ENCODE measurements around the gene JARID2. TPM values are rescaled to one million over a fixed set of nuclear protein-coding genes. Genes with fewer than 3 reads are reported as not detected.

JARID2 gene
- total and polyA plus RNA-seq, 3 experiments from 2014 or later = 12.0 to 25.5 (median 25.0) TPM

GRCh38 chr6:15331629-15332251 is 85.9 kb downstream of the JARID2 start:
- no peak overlapping the region for H3K27ac ChIP-seq (ENCODE audit: low read depth, low read length)
- no peaks in the 10 kb centered on the region for H3K9me3 ChIP-seq (ENCODE audit: low read length)
- CTCF ChIA-PET = no interaction called here
- no peaks in the 10 kb centered on the region for H3K36me3 ChIP-seq (ENCODE audit: insufficient read depth, low read length)
- H3K27me3 ChIP-seq (ENCODE audit: insufficient read depth, low read length, poor library complexity, severe bottlenecking) = no peaks in the 10 kb centered on the region
- Mint-ChIP-seq H3K4me1 (peaks cover 78 to 95% (median 94%) of the 10 kb centered on the region in 3 donors), H3K36me3 (peaks cover 0 to 1% (median 0%) of the 10 kb centered on the region in 3 donors), H3K4me3 (peak overlapping the region in 6 of 7 donors; percentile 46 to 67 (median 50)), H3K27me3 (no peaks in the 10 kb centered on the region), H3K27ac (peak overlapping the region in 2 of 8 donors; percentile 46 to 62), H3K9me3 (no peaks in the 10 kb centered on the region)
- no peak for DNase-seq
- peaks cover 47% of the 10 kb centered on the region for H3K4me1 ChIP-seq (ENCODE audit: insufficient read depth, low read length)
- POLR2A ChIA-PET = no interaction called here
- no peak overlapping the region for H3K4me3 ChIP-seq (ENCODE audit: low read length)

GRCh38 chr6:15332446-15332845 is 86.6 kb downstream of the JARID2 start:
- Mint-ChIP-seq H3K36me3 (no peaks in the 10 kb centered on the region), H3K4me1 (peaks cover 78 to 94% (median 93%) of the 10 kb centered on the region in 3 donors), H3K4me3 (no peak overlapping the region), H3K9me3 (no peaks in the 10 kb centered on the region), H3K27ac (no peak overlapping the region), H3K27me3 (no peaks in the 10 kb centered on the region)
- peaks cover 47% of the 10 kb centered on the region for H3K4me1 ChIP-seq (ENCODE audit: insufficient read depth, low read length)
- ChIA-PET CTCF (no interaction called here), POLR2A (no interaction called here)
- H3K27ac ChIP-seq (ENCODE audit: low read depth, low read length) = no peak overlapping the region
- DNase-seq = no peak
- H3K36me3 ChIP-seq (ENCODE audit: insufficient read depth, low read length) = no peaks in the 10 kb centered on the region
- no peak overlapping the region for H3K4me3 ChIP-seq (ENCODE audit: low read length)
- no peaks in the 10 kb centered on the region for H3K27me3 ChIP-seq (ENCODE audit: insufficient read depth, low read length, poor library complexity, severe bottlenecking)
- no peaks in the 10 kb centered on the region for H3K9me3 ChIP-seq (ENCODE audit: low read length)

- peaks cover 33% of the 10 kb centered on the region for H3K4me1 ChIP-seq (ENCODE audit: insufficient read depth, low read length)
- H3K27ac ChIP-seq (ENCODE audit: low read depth, low read length) = no peak overlapping the region
- Mint-ChIP-seq H3K27ac (peak overlapping the region in 4 of 8 donors; percentile 31 to 89 (median 76)), H3K36me3 (no peaks in the 10 kb centered on the region), H3K4me3 (peak overlapping the region in 1 of 7 donors; percentile 38), H3K27me3 (no peaks in the 10 kb centered on the region), H3K4me1 (peaks cover 67 to 92% (median 89%) of the 10 kb centered on the region in 3 donors), H3K9me3 (no peaks in the 10 kb centered on the region)
- no peak overlapping the region for H3K4me3 ChIP-seq (ENCODE audit: low read length)
- H3K36me3 ChIP-seq (ENCODE audit: insufficient read depth, low read length) = no peaks in the 10 kb centered on the region
- H3K9me3 ChIP-seq (ENCODE audit: low read length) = no peaks in the 10 kb centered on the region
- CTCF ChIA-PET = no interaction called here
- DNase-seq = no peak
- no peaks in the 10 kb centered on the region for H3K27me3 ChIP-seq (ENCODE audit: insufficient read depth, low read length, poor library complexity, severe bottlenecking)
- POLR2A ChIA-PET = no interaction called here
Observed at GRCh38 chr6:15335385-15335784, 89.5 kb downstream of the JARID2 start.

- Histone ChIP-seq H3K4me3 (ENCODE audit: low read length) (no peak overlapping the region), H3K27ac (ENCODE audit: low read depth, low read length) (no peak overlapping the region), H3K27me3 (ENCODE audit: insufficient read depth, low read length, poor library complexity, severe bottlenecking) (no peaks in the 10 kb centered on the region), H3K9me3 (ENCODE audit: low read length) (no peaks in the 10 kb centered on the region), H3K36me3 (ENCODE audit: insufficient read depth, low read length) (no peaks in the 10 kb centered on the region), H3K4me1 (ENCODE audit: insufficient read depth, low read length) (peaks cover 33% of the 10 kb centered on the region)
- no peaks in the 10 kb centered on the region for H3K9me3 Mint-ChIP-seq
- H3K4me1 Mint-ChIP-seq = peaks cover 67 to 92% (median 89%) of the 10 kb centered on the region in 3 donors
- ChIA-PET POLR2A (no interaction called here), CTCF (no interaction called here)
- no peak overlapping the region for H3K4me3 Mint-ChIP-seq
- H3K27me3 Mint-ChIP-seq = no peaks in the 10 kb centered on the region
- peak overlapping the region in 5 of 8 donors; percentile 23 to 89 (median 72) for H3K27ac Mint-ChIP-seq
- no peaks in the 10 kb centered on the region for H3K36me3 Mint-ChIP-seq
- DNase-seq = no peak
Observed at GRCh38 chr6:15335916-15336315, 90.0 kb downstream of the JARID2 start.

GRCh38 chr6:15336900-15337560 is 91.2 kb downstream of the JARID2 start:
- no peak overlapping the region for H3K4me3 ChIP-seq (ENCODE audit: low read length)
- no peaks in the 10 kb centered on the region for H3K27me3 ChIP-seq (ENCODE audit: insufficient read depth, low read length, poor library complexity, severe bottlenecking)
- no peaks in the 10 kb centered on the region for H3K36me3 Mint-ChIP-seq
- CTCF ChIA-PET = no interaction called here
- POLR2A ChIA-PET = no interaction called here
- peak overlapping the region in 5 of 8 donors; percentile 15 to 48 (median 43) for H3K27ac Mint-ChIP-seq
- H3K27me3 Mint-ChIP-seq = no peaks in the 10 kb centered on the region
- H3K9me3 ChIP-seq (ENCODE audit: low read length) = no peaks in the 10 kb centered on the region
- no peak overlapping the region for H3K27ac ChIP-seq (ENCODE audit: low read depth, low read length)
- peaks cover 40% of the 10 kb centered on the region for H3K4me1 ChIP-seq (ENCODE audit: insufficient read depth, low read length)
- H3K9me3 Mint-ChIP-seq = no peaks in the 10 kb centered on the region
- DNase-seq = no peak
- H3K4me3 Mint-ChIP-seq = no peak overlapping the region
- H3K36me3 ChIP-seq (ENCODE audit: insufficient read depth, low read length) = no peaks in the 10 kb centered on the region
- peaks cover 69 to 92% (median 89%) of the 10 kb centered on the region in 3 donors for H3K4me1 Mint-ChIP-seq

GRCh38 chr6:15337582-15337981 is 91.7 kb downstream of the JARID2 start:
- H3K9me3 ChIP-seq (ENCODE audit: low read length) = no peaks in the 10 kb centered on the region
- Mint-ChIP-seq H3K4me3 (no peak overlapping the region), H3K27me3 (no peaks in the 10 kb centered on the region), H3K36me3 (no peaks in the 10 kb centered on the region), H3K27ac (peak overlapping the region in 4 of 8 donors; percentile 35 to 95 (median 66)), H3K9me3 (no peaks in the 10 kb centered on the region), H3K4me1 (peaks cover 68 to 90% (median 88%) of the 10 kb centered on the region in 3 donors)
- no peaks in the 10 kb centered on the region for H3K27me3 ChIP-seq (ENCODE audit: insufficient read depth, low read length, poor library complexity, severe bottlenecking)
- no peaks in the 10 kb centered on the region for H3K36me3 ChIP-seq (ENCODE audit: insufficient read depth, low read length)
- H3K4me1 ChIP-seq (ENCODE audit: insufficient read depth, low read length) = peaks cover 43% of the 10 kb centered on the region
- ChIA-PET POLR2A (no interaction called here), CTCF (no interaction called here)
- no peak for DNase-seq
- H3K4me3 ChIP-seq (ENCODE audit: low read length) = no peak overlapping the region
- no peak overlapping the region for H3K27ac ChIP-seq (ENCODE audit: low read depth, low read length)

- peak overlapping the region in 6 of 8 donors; percentile 13 to 89 (median 56) for H3K27ac Mint-ChIP-seq
- H3K27me3 Mint-ChIP-seq = no peaks in the 10 kb centered on the region
- DNase-seq = no peak
- no peak overlapping the region for H3K27ac ChIP-seq (ENCODE audit: low read depth, low read length)
- ChIA-PET POLR2A (no interaction called here), CTCF (no interaction called here)
- H3K9me3 Mint-ChIP-seq = no peaks in the 10 kb centered on the region
- H3K4me3 Mint-ChIP-seq = no peak overlapping the region
- H3K4me1 Mint-ChIP-seq = peaks cover 67 to 89% (median 87%) of the 10 kb centered on the region in 3 donors
- no peaks in the 10 kb centered on the region for H3K9me3 ChIP-seq (ENCODE audit: low read length)
- H3K4me1 ChIP-seq (ENCODE audit: insufficient read depth, low read length) = peaks cover 49% of the 10 kb centered on the region
- no peaks in the 10 kb centered on the region for H3K36me3 ChIP-seq (ENCODE audit: insufficient read depth, low read length)
- no peaks in the 10 kb centered on the region for H3K36me3 Mint-ChIP-seq
- H3K4me3 ChIP-seq (ENCODE audit: low read length) = no peak overlapping the region
- no peaks in the 10 kb centered on the region for H3K27me3 ChIP-seq (ENCODE audit: insufficient read depth, low read length, poor library complexity, severe bottlenecking)
Observed at GRCh38 chr6:15338476-15338875, 92.6 kb downstream of the JARID2 start.

GRCh38 chr6:15339081-15339480 is 93.2 kb downstream of the JARID2 start:
- no peaks in the 10 kb centered on the region for H3K9me3 ChIP-seq (ENCODE audit: low read length)
- H3K4me1 ChIP-seq (ENCODE audit: insufficient read depth, low read length) = peaks cover 55% of the 10 kb centered on the region
- no peak for DNase-seq
- no peaks in the 10 kb centered on the region for H3K36me3 Mint-ChIP-seq
- H3K27ac Mint-ChIP-seq = peak overlapping the region in 5 of 8 donors; percentile 18 to 89 (median 79)
- no peak overlapping the region for H3K4me3 ChIP-seq (ENCODE audit: low read length)
- no peaks in the 10 kb centered on the region for H3K27me3 ChIP-seq (ENCODE audit: insufficient read depth, low read length, poor library complexity, severe bottlenecking)
- H3K4me3 Mint-ChIP-seq = no peak overlapping the region
- POLR2A ChIA-PET = no interaction called here
- H3K27me3 Mint-ChIP-seq = no peaks in the 10 kb centered on the region
- no peak overlapping the region for H3K27ac ChIP-seq (ENCODE audit: low read depth, low read length)
- peaks cover 65 to 89% (median 87%) of the 10 kb centered on the region in 3 donors for H3K4me1 Mint-ChIP-seq
- no peaks in the 10 kb centered on the region for H3K9me3 Mint-ChIP-seq
- CTCF ChIA-PET = no interaction called here
- no peaks in the 10 kb centered on the region for H3K36me3 ChIP-seq (ENCODE audit: insufficient read depth, low read length)
